Measurements from ENCODE around the gene INVS.
"Not testable (repeated sequence)": the region's sequence is repeated elsewhere in the genome, so short reads cannot be mapped to it uniquely, and the experiment has no call there.

Gene INVS

DNA sequence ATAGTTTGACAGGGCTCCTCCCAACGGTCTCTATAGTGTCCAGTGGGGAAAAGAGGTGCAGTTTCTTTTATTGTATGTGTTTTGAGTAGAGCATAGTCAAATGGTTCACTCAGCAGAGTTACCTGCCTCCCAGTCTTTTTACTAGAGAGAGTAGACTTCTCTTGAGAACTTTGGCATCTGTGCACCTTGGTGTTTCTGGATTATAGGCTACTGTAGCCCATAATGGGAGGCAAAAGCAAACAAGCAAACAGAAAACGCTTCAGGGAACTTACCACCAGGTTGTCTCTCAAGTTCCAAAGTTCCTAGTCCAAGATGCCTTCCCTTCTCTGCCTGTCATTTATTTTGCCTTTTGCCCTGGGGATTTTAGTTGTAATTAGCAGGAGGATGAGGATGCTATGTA is 26.2 kb downstream of the INVS start:
- no peak for DNase-seq (ENCODE audit: low read depth)

DNA sequence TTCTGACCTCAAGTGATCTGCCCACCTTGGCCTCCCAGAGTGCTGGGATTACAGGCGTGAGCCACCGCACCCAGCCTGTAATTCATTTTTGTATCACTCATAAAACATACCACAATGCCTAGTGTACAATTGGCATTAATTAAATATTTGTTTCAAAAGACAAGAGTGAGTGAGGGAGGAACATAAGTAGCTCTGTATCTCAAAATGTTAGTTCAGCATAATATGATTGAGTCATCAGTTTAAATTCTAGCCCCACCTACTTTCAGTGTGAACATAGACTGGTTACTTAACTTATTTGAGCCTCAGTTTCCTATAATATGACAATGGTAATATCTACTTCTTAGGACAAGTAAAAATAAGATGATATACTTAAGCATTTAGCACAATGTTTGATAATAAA is 26.9 kb downstream of the INVS start:
- DNase-seq (ENCODE audit: low read depth), result no peak

DNA sequence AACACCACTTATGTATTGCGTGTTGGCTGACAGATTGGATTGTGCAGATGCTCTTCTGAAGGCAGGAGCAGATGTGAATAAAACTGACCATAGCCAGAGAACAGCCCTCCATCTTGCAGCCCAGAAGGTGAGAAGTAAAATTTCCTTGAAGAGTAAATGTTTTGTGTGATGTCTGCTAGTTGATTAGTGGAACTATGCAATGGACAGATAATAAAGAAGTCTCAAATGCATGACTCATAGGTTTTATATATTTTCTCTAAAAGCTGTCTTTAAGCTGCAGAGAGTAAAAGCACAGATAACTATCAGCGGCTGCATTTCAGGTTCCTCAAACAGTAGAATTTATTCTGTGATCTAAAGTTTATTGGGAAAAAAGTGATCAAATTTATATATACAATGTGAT is 27.4 kb downstream of the INVS start:
- DNase-seq (ENCODE audit: low read depth), result no peak

DNA sequence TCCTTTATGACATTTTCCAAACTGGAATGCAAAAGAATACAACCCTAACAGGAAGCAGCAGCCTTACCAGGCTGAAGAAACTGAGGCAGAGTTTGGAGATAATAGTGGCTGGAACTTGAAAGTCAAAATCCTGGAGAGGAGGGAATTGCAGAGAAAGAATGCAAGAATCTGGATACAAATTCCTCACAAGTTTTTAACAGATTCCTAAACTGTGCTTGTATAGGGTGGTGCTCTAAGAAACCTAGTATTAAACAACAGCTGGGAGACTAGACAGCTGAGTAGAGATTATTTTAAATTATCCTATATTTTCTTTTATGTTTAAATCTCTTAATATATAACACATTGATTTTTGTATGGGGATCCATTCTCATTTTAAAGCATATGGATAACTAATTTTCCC is 30.7 kb downstream of the INVS start:
- DNase-seq (ENCODE audit: low read depth), result no peak

DNA sequence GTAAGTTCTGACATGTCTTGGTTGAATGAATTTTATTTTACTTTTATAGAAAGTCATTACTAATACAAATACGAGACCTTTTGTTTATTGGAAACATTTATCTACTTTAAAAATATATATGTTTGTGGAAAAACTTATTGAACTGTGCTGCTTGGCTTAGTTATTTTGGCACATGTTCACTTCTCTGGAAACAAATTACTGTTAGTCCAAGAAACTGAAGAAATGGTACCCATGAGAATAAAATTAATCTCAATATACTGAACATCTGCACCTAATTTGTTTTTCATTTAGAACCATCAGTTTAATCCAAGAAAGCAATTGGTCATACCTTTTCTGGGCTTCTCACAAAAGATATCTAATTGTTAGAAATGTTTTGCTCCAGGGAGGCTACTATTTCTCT is 32.2 kb downstream of the INVS start:
- DNase-seq (ENCODE audit: low read depth), result no peak

DNA sequence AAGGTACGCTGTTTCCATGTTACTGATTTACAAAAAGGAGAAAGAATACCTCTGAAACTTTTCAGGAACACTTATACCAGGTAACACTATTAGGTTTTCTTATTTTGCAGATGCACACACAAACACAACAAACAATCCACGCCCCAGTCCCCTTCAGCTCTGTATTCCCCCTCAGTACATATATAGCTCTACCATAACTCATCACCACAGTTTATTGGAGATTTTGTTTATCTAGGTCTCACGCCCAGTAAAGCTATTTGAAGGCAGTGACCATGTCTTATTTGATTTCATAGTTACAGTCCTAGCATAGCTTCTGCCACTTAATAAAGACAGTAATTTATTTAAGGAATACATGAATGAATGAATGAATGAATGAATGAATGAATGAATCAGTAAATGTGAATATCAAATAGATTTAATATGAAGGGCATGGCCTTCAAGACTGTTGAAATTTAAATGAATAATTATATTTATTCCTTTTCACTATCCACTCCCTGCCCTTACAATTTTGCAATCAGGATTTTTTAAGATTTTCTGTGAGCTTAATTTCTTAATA is 32.9 kb downstream of the INVS start:
- DNase-seq (ENCODE audit: low read depth), result no peak

DNA sequence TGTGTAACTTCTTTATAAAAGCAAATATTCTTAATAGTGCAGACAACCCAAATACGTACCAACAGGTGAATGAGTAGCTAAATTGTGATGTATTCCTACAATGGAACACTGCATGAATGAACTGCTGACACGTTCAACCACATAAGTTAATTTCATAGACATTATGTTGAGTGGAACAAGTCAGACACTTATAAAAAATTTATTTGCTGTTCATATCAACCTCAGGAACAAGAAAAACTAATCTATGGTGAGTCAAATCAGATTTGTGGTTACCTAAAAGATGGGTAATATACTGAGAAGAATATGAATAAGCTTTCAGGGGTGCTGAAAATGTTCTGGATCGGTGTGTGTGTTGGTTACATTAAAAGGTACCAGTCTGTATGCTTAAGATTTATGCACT is 35.7 kb downstream of the INVS start:
- no peak for DNase-seq (ENCODE audit: low read depth)

DNA sequence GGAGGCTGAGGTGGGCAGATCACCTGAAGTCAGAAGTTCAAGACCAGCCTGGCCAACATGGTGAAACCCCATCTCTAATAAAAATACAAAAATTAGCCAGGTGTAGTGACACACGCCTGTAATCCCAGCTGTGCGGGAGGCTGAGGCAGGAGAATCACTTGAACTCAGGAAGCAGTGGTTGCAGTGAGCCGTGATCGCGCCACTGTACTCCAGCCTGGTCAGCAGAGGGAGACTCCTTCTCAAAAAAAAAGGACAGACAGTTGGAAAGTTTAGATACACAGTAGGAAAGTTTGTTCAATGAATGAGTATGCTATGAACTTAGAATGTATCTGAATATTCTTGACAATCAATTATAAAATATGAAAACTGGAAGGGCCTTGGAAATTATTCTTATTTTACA is 37.8 kb downstream of the INVS start:
- not testable (repeated sequence) for DNase-seq (ENCODE audit: low read depth)

DNA sequence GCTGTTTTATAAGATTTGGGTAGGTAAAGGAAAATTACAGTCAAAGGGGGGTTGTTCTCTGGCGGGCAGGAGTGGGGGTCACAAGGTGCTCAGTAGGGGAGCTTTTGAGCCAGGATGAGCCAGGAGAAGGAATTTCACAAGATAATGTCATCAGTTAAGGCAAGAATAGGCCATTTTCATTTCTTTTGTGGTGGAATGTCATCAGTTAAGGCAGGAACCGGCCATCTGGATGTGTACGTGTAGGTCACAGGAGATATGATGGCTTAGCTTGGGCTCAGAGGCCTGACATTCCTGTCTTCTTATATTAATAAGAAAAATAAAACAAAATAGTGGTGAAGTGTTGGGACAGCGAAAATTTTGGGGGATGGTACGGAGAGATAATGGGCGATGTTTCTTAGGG is 41.3 kb downstream of the INVS start:
- not testable (repeated sequence) for DNase-seq (ENCODE audit: low read depth)

DNA sequence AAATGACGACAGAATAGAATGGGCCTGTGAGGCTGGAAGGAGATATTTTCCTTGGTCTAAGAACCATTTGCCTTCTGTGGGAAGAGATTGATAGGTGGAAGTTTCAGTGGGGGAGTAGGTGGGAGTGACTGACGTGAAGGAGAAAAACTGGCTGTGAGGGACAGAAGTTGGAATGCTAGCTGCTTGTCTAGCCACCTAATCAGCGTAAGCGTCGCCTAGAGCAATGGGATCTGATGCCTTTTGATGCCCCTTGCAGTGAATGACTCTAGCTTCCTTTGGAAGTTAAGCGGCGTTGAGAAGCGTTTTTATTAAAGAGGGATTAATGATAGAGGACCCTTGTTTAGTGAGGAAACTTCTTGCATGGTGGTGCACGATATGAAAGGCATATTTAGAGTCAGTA is 42.8 kb downstream of the INVS start:
- not testable (repeated sequence) for DNase-seq (ENCODE audit: low read depth)

DNA sequence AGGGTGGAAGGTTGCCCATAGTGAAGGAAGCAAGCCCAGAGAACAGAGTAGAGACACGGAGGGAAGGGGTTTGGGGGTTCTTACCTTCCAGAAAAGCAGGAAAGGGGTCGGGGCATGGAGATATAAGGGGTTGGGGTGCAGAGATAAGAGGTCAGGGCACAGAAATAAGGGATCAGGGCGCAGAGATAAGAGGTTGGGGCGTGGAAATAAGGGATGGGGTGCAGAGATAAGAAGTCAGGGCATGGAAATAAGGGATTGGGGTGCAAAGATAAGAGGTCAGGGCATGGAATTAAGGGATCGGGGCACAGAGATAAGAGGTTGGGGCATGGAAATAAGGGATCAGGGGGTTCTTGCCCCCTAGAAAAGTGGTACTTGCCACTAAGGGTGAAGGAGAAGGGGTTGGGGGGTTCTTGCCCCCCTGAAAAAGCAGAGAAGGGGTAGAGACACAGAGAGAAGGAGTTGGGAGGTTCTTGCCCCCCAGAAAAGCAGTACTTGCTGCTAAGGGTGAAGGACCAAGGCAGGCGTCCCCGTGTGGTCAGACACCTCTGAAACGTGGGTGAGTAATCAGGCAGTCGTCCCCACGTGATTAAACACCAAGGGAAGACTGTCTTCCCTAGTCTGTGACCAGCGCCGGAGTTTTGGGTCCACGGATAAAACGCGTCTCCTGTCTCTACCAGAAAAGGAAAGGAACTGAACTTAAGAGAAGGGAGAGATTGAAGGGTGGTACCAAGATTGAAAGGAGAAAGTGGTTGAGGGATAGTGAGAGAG is 46.3 kb downstream of the INVS start:
- DNase-seq (ENCODE audit: low read depth), result not testable (repeated sequence)

DNA sequence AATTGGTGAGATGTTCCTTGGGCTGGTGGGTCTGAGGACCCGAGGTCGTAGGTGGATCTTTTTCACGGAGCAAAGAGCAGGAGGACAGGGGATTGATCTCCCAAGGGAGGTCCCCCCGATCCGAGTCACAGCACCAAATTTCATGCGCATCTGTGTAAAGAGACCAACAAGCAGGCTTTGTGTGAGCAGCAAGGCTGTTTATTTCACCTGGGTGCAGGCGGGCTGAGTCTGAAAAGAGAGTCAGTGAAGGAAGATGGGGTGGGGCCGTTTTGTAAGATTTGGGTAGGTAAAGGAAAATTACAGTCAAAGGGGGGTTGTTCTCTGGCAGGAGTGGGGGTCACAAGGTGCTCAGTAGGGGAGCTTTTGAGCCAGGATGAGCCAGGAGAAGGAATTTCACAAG is 46.9 kb downstream of the INVS start:
- not testable (repeated sequence) for DNase-seq (ENCODE audit: low read depth)

DNA sequence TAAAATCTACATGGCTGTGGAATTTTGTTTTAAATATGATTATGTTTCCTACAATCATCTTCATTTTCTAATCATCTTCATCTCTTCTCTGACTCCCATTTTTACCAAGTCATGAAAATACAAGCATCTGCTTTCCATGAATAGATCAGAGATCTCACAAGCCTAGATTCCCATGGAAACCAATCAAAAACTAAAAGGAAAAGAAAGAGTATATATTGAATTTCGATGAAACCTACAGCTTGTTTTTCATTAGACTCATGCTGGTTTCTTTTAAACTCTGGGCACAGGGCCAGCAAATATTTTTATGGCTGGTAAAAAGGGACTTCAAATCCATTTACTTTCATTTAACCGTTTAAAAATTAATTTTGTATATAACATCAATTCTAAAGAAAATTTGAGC is 51.2 kb downstream of the INVS start:
- no peak for DNase-seq (ENCODE audit: low read depth)

DNA sequence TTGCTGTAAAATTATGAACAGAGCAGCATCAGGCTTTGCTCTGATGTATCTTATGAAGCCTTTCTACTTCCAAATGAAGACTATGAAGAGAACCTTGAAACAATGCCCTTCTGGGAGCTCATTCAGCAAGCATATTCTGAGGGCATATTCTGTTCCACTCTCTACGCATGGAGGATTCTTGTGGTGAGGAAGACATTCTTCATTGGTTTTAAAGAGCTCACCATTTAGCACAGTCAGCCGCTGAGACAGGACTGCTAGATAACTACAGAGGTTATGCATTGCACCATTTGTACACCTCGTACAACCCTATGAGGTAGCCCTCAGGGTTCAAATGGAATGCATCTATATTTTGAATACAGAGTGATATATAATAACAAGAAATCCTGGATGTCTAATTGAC is 61.0 kb downstream of the INVS start:
- DNase-seq (ENCODE audit: low read depth), result no peak

DNA sequence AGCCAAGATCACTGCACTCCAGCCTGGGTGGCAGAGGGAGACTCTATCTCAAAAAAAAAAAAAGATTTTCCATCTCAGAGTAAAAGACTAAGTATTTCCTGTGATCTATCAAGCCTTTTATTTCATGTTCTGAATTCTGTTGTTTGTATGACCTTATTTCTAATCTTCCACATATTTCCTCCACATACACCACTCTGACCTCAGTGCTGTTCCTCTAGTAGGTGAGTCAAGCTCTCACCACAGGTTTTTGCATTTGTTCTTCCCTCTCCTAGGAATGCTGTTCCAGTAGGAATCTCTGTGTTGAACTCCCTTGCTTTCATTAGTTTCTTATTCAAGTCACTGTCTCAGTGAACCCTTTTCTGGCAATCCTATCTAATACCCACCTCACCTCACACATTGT is 68.1 kb downstream of the INVS start:
- no peak for DNase-seq (ENCODE audit: low read depth)

DNA sequence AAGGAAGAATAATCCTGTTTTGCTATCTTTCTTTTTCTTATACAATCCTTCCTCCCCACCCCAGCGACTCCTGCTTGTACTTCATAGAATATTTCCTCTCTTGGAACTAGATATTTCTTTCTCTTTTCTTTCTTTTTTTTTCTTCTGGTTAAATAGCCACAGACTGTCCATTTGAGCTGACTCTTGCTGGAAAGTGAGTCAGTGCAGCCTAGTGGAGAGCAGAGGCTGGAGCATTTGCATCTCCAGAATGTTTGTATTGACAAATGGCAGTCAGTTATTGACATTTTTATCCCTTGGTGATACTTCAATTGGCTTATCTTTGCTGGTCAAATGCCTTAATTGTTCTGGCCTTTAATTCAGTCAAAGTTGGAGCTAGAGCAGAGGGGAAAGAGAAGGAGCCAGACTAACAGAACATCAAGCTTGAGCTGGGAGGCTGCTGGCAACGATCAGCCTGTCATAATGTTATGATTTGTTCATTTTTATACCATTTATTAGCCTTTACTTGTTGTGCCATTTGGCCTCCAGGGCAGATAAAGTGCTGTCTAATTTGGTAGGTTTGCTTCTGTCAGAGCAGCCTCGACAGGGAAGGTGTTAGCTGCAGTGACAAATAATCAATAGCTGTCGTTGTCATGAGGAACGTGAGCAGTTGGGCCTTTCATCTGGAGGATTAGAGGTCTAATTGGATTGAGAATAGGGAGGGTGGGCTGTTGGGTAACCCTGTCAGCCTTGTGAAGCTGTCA is 69.0 kb downstream of the INVS start:
- no peak for DNase-seq (ENCODE audit: low read depth)

DNA sequence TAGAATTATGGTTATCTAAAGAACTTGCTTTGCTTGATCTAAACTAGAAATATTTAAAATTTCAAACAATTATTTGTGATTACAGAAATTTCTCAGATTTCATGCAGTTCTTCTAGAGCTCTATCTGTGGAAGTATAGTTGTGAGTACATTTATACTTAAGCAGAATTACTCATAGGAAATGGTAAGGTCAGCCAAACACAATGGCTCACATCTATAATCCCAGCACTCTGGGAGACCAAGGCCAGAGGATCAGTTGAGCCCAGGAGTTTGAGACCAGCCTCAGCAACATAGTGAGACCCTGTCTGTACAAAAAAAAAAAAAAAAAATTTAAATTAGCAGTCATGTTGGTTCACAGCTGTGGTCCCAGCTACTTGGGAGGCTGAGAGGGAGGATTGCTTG is 71.0 kb downstream of the INVS start:
- DNase-seq (ENCODE audit: low read depth), result no peak

DNA sequence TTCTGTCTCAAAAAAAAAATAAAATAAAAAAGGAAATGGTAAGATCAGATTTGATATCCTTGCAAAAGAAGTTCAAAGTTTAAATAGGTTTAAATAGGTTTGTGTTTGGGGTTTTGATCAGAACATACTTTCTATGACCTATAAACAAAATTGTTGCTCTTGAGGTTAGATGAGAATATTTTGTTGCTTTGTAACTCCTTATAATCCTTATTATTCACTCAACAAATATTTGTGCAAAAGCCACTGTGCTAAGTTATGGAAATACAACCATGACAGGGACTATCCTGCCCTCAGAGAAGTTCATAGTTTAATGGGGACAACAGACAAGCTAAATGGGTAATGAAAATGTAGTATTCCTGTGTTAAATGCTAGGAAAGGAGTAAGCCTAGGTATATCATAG is 71.5 kb downstream of the INVS start:
- peak; percentile 12 for DNase-seq (ENCODE audit: low read depth)

DNA sequence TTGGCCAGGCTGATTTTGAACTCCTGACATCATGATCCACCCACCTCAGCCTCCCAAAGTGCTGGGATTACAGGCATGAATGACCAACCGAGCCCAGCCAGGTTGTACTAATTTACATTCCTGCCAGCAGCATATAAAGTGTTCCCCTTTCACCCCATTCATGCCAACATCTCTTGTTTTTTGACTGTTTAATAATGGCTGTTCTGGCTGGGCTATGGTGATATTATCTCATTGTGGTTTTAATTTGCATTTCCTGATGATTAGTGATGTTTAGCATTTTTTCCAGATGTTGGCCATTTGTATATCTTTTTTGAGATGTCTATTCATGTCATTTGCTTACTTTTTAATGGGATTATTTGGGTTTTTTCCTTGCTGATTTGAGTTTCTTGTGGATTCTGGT is 87.3 kb downstream of the INVS start:
- no peak for DNase-seq (ENCODE audit: low read depth)

DNA sequence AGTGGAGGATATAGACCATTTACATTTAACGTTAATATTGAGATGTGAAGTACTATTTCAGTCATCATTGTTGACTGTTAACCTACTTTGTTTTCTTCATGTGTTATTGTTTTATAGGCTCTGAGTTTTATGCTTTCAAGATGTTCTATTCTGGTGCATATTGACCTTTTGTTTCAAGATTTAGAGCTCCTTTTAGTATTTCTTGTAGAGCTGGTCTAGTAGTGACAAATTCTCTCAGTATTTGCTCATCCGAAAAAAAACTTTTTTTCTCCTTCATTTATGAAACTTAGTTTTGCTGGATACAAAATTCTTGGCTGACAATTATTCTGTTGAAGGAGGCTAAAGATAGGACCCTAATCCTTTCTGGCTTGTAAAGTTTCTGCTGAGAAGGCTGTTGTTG is 91.3 kb downstream of the INVS start:
- no peak for DNase-seq (ENCODE audit: low read depth)

DNA sequence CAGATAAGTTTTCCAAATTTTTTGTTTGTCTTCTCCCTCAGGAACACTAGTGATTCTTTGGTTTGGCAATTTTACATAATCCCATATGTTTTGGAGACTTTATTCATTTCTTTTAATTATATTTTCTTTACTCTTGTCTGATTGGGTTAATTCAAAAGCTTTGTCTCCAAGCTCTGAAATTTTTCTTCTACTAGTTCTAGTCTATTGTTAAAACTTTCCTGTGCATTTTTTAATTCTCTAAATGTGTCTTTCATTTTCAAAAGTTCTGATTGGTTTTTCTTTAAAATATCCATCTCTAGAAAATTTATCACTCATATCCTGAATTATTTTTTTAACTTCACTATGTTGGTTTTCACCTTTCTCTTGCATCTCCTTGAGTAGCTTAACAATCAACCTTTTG is 92.2 kb downstream of the INVS start:
- no peak for DNase-seq (ENCODE audit: low read depth)

DNA sequence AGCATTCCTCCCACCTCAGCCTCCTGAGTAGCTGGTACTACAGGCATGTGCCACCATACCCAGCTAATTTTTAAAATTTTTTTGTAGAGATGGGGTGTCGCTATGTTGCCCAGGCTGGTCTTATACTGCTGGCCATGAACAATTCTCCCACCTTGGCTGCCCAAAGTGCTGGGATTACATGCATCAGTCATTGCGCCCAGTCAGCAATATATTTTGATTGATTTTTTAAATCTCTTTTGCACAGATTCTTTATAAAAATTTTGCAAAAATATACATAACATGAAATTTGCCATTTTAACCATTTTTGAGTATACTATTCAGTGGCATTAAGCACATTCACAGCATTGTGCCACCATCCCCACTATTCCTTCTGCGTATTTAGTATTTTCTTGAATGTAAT is 94.0 kb downstream of the INVS start:
- no peak for DNase-seq (ENCODE audit: low read depth)

DNA sequence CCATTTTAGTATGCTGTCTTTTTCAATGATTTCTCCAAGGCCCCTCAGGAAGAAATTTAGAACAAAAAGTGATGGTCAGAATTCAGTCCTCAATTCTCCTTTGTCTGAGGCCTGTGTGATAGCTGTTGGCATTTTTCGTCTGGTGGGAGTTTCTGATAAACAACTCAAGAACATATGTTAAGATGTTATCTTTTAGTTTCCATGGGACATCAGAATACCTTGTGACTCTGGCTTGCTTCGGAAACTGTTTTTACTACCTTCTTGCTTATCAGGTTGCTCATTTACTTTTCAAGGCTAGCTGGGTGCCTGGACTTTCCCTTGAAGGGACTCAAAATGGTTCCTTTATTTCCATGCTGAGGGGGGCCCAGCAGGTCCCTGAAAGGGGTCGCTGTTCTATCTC is 97.2 kb downstream of the INVS start:
- no peak for DNase-seq (ENCODE audit: low read depth)

DNA sequence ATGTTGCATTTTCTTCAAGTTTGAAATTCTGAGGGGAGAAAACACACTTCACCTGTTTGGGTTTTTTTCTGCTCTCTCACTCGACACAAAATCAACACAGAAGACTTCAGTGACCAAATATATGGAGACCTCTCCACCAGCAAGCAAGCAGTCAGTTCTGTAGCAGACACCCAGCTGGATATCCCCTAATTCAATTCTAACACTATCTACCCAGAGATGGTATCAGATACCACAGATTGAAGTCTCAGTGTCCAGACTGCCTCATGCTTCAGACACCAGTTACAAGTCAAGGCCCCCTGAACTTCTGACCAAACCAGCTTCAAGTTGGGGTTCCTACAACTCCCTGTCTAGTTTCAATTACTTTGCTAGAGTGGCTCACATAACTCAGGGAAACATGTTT is 97.8 kb downstream of the INVS start:
- DNase-seq (ENCODE audit: low read depth), result no peak

All from HS-27A (cell line).